ENCODE results near the gene UBA1.

Gene UBA1

DNA sequence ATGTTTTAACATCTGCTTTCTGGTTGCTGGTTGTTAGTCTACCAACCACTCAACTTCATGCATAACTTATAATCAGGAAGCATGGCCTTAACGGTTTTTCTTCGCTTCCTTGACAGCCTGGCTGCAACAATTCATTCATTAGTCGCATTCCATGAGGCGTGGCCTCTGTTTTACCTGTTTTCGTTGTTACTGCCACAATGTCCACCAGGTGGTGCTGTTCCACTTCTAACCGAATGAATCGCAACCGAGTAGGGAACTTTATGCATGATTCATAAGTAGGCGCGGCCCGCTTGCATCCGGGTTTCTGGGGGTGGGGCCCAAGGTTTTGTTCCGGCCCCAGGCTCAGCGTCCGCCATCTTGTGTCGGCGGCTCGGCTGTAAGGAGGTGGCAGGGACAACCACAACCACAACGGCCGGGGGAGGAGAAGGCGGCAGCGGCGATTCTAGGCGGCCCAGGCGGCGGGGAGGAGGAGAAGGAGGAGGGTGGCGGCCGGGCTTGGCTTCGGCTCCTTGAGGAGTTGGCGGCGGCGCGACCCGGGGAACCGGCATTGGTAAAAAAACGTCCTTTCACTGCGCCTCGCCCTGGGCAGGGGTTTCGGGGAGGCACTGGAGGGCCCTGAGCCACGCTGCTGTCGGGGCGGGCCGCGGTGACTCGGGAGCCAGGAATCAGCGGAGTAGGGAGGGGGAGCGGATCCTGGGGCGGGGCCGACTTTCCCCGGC is at the start of gene UBA1:
Gene UBA1 (plus strand): TSS at position 355 of the 719 bp plus-strand sequence. CDS start 4,974 bp downstream, outside the sequence.
- DNase-seq (ENCODE audit: low spot score): peak; percentile 97

DNA sequence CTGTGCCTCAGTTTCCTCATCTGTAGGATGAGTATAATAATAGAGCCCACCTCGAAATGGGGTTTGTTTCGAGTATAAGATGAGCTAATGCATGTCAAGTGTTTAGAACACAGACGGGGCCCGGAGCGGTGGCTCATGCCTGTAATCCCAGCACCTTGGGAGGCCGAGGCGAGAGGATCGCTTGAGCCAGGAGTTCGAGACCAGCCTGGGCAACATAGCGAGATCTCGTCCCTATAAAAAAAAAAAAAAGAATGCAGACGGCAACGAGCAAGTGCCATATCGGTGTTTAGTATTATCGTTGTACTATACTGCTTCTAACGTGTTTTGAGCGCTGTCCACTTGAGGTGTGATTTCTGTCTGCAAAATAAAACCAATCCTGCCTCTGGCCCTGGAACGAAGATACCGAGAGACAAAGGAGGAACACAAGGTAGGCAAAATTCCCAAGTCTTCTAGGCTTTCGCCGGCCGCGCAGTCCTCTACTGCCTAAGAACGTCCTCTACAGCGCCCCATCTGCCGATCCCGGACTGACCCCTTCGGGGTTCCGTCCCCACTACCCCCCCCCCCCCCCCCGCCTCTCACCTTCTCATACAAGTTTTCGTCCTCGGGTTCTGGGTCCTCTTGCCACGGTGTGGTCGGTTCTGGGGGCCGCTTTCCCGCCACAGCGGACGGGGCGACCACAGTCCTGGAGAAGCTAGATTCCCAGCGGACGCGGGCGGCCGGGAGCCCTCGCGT is 49.6 kb upstream of the UBA1 start:
- peak; percentile 43 for DNase-seq (ENCODE audit: low spot score)

GRCh38 chrX:47144626-47145394 is 48.8 kb upstream of the UBA1 start, which contains the start of the genes NDUFB11 and RBM10:
Gene NDUFB11 (minus strand): TSS chrX:47144702. CDS start chrX:47144679, 23 bp downstream.
Gene RBM10 (plus strand): TSS chrX:47145221. CDS start chrX:47147482, 2,261 bp downstream.
- peak; percentile 91 for DNase-seq (ENCODE audit: low spot score)

GRCh38 chrX:47145395-47146120 is 48.1 kb upstream of the UBA1 start:
- DNase-seq (ENCODE audit: low spot score): no peak

- no peak for DNase-seq (ENCODE audit: low spot score)
Measured at GRCh38 chrX:47146121-47146935, 47.3 kb upstream of the UBA1 start.

GRCh38 chrX:47146936-47147859 is 46.4 kb upstream of the UBA1 start:
- DNase-seq (ENCODE audit: low spot score): no peak

GRCh38 chrX:47148946-47149345 is 44.7 kb upstream of the UBA1 start:
- no peak for DNase-seq (ENCODE audit: low spot score)

GRCh38 chrX:47151435-47151834 is 42.2 kb upstream of the UBA1 start:
- no peak for DNase-seq (ENCODE audit: low spot score)

- DNase-seq (ENCODE audit: low spot score): no peak
Measured at GRCh38 chrX:47156611-47157520, 36.8 kb upstream of the UBA1 start.

DNA sequence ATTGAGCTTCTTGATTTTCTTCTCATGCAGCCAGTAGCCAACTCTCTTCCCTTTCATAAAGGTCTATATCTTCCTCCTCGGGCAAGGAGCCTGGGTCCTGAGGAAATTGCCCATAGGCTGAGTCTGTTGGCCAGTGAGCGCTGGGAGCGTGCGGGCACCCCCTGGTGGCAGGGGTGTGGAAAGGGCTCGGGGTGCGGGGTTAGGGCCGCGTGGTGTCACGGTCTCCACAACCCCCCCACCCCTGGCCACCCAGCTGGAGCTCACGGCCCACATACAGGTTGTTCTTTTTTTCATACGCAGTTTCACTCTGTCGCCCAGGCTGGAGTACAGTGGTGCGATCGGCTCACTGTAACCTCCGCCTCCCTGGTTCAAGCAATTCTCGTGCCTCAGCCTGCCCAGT is 35.5 kb upstream of the UBA1 start:
- no peak for DNase-seq (ENCODE audit: low spot score)

GRCh38 chrX:47158781-47159180 is 34.8 kb upstream of the UBA1 start:
- DNase-seq (ENCODE audit: low spot score): no peak

DNA sequence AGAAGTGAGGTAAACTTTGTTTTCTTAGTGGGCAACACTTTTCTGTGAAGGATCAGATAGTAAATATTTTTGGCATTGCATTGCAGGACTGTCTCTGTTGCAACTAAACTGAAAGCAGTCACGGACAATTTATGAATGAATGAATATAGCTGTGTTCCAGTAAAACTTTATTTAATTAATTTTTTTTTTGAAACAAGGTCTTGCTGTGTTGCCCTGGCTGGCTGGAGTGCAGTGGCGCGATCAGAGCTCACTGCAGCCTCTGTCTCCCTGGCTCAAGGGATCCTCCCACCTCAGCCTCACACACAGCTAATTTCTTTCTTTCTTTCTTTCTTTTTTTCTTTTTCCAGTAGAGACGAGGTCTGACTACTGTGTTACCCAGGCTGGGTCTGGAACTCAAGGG is 32.8 kb upstream of the UBA1 start:
- no peak for DNase-seq (ENCODE audit: low spot score)

- no peak for DNase-seq (ENCODE audit: low spot score)
Measured at GRCh38 chrX:47162927-47163583, 30.6 kb upstream of the UBA1 start.

GRCh38 chrX:47164420-47164819 is 29.2 kb upstream of the UBA1 start:
- no peak for DNase-seq (ENCODE audit: low spot score)

- no peak for DNase-seq (ENCODE audit: low spot score)
Measured at GRCh38 chrX:47166126-47166525, 27.5 kb upstream of the UBA1 start.

DNA sequence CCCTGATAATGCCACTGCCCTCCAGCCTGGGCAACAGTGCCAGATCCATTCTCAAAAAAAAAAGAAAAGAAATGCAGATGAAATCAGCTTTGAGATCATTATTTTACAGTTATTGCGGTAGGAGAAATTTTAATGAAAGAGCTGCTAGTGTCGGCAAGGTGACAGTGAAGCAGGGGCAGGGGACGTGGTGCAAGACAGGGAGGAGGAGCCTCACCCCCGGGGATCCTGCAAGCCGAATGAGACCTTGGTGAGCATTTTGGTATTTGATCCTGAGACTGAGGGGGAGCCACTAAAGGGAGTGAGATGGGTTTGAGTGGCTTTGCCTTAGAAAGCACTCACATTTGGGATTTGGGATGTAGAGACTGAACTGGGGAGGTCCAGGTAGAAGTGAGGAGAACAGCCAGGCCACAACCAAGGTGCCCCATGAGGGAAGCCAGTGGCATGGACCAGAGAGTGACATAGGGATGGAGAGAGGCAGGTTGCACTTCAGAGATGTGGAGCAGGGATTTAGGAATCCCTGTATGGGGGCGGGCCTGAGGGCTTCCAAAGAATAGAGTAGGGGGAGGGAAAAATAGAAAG is 25.0 kb upstream of the UBA1 start:
- no peak for DNase-seq (ENCODE audit: low spot score)

DNA sequence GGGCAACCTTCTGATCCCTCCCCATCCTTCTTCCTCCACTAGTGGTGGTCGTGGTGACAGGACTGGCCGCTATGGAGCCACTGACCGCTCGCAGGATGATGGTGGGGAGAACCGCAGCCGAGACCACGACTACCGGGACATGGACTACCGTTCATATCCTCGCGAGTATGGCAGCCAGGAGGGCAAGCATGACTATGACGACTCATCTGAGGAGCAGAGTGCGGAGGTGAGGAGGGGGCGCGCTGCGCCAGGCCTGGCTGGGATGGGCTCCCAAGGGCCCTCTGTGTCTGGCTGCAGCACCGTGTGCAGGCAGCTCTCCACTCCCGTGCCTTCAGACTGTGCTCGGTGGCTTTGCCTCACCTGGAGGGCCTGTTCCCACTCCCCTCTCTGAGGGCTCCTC is 24.4 kb upstream of the UBA1 start:
- no peak for DNase-seq (ENCODE audit: low spot score)
